HG03457 (cell line): ENCODE measurements around the gene NOTO.
A peak's percentile ranks its signal among the peaks of the same experiment; 100 is the strongest.

Experiments used
- ATAC-seq: cut with Tn5 transposase; IDR thresholded peaks from one replicate; pipeline ENCODE4 v1.9.1; 2021; ENCODE audit warnings: moderate number of reproducible peaks; ENCODE audit not compliant: unreplicated experiment

NOTO gene

GRCh38 chr2:73233154-73233931, 31.0 kb downstream of the NOTO start, which contains the start of gene PRADC1:
TSS of gene PRADC1 (minus strand) at chr2:73233239. CDS start at chr2:73233160, 79 bp downstream.
- peak; percentile 90 for ATAC-seq

- ATAC-seq, result peak; percentile 45
These were observed 31.8 kb downstream of the NOTO start, which contains the start of gene CCT7 for GRCh38 chr2:73233932-73234832. TSS of gene CCT7 (plus strand) at chr2:73234308. CDS start at chr2:73234379, 71 bp downstream.

GRCh38 chr2:73235315-73236028, 33.1 kb downstream of the NOTO start:
- ATAC-seq, result no peak

- ATAC-seq, result no peak
These were observed 34.8 kb downstream of the NOTO start for GRCh38 chr2:73237168-73237567.

- ATAC-seq, result no peak
These were observed 35.8 kb downstream of the NOTO start for GRCh38 chr2:73238149-73238548.

GRCh38 chr2:73238976-73239375, 36.6 kb downstream of the NOTO start:
- no peak for ATAC-seq

GRCh38 chr2:73239776-73240175, 37.4 kb downstream of the NOTO start:
- no peak for ATAC-seq

- ATAC-seq, result no peak
These were observed 41.7 kb downstream of the NOTO start for GRCh38 chr2:73243884-73244570.

GRCh38 chr2:73244580-73244979, 42.2 kb downstream of the NOTO start:
- ATAC-seq, result no peak

GRCh38 chr2:73246850-73247249, 44.5 kb downstream of the NOTO start:
- ATAC-seq, result no peak

GRCh38 chr2:73249636-73250035, 47.3 kb downstream of the NOTO start:
- ATAC-seq, result no peak

- ATAC-seq, result no peak
These were observed 48.8 kb downstream of the NOTO start for GRCh38 chr2:73250872-73251846.

- no peak for ATAC-seq
These were observed 50.1 kb downstream of the NOTO start for GRCh38 chr2:73252238-73253027.

- no peak for ATAC-seq
These were observed 51.0 kb downstream of the NOTO start for GRCh38 chr2:73253400-73253799.

GRCh38 chr2:73253901-73254300, 51.5 kb downstream of the NOTO start:
- no peak for ATAC-seq

- ATAC-seq, result no peak
These were observed 52.1 kb downstream of the NOTO start for GRCh38 chr2:73254343-73255006.

GRCh38 chr2:73255007-73255644, 52.8 kb downstream of the NOTO start:
- no peak for ATAC-seq
